GM21576 (cell line): ENCODE measurements around the gene CLSTN2.

ENCODE experiments used
- ATAC-seq: cut with Tn5 transposase; IDR thresholded peaks from one replicate; pipeline ENCODE4 v1.9.1; 2021; ENCODE audit warnings: mild to moderate bottlenecking, moderate library complexity; ENCODE audit not compliant: unreplicated experiment

The CLSTN2 gene

DNA sequence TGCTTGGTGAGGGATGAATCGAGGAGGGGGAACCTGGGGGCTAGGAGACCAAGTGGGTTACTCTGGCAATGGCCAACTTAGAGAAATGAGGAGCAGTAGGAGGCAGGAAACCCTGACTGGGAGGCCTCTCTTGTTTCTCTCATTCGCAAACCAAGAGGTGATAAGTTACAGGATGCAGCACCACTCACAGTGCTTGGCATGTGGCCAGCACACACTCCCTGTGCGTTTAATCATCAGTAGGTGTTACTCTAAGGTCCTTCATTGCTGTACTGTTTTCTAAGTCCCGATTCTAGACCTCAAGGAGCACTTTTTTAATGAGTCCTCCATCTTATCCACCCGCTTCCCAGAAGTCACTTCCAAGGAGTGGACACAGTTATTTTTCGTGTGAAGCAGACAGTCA lies 428.8 kb downstream of the CLSTN2 start:
- no peak for ATAC-seq

GRCh38 chr3:140365872-140366697 lies 431.1 kb downstream of the CLSTN2 start:
- no peak for ATAC-seq

- no peak for ATAC-seq
These were observed 433.3 kb downstream of the CLSTN2 start for GRCh38 chr3:140368223-140368811.

DNA sequence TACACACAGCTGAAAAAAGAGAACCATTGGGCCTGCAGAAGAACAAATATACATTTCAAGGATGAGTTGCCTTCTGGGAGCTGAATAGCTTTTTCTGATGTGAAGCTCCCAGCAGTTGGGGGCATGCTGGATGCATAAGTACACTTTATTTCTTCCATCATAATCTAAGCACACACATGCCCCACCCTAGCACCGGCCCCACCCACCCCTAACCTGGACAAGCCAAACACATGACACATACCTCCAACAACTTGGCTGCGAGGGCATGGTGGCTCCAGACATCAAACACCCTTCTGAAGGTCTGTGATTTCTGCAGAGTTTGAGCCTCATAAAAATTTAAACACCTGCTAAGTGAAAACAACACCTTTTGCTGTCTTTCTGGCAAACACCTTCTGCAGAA lies 435.7 kb downstream of the CLSTN2 start:
- no peak for ATAC-seq

DNA sequence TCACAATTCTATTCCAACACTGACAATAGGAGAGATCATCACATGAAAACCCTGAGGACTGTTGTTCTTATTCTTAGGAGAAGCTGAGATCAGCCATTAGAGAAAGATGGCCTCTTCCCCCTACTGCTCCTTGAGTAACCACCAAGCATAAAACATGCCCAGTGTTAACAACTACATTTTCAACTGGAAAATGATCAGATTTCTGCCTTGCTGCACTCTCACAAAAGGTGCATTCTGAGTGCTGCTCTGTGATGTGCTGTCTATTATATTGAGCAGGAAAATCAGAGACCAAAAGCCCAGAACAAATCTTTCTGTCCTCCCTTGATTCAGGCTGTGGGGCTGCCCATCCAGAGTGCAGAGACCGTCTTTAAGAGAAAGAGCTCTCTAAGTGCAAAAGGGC lies 438.2 kb downstream of the CLSTN2 start:
- no peak for ATAC-seq

DNA sequence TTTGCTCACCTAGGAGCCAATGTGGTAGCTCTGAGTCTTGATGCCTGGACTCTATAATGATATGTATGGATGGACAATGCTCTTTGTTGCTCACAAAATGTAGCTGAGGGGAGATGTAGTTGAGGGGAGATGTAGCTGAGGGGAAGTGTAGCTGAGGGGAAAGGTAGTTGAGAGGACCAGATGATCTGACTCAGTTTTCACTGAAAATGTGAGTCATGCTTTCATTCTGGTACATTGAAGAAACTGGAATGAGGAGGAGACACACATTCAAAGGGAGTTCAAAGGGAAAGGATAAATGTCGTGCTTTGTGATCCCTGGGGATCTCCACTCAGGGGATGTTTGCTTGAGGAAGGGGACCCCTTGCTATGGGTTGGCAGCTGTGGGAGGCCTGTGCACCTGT lies 440.0 kb downstream of the CLSTN2 start:
- ATAC-seq: no peak

DNA sequence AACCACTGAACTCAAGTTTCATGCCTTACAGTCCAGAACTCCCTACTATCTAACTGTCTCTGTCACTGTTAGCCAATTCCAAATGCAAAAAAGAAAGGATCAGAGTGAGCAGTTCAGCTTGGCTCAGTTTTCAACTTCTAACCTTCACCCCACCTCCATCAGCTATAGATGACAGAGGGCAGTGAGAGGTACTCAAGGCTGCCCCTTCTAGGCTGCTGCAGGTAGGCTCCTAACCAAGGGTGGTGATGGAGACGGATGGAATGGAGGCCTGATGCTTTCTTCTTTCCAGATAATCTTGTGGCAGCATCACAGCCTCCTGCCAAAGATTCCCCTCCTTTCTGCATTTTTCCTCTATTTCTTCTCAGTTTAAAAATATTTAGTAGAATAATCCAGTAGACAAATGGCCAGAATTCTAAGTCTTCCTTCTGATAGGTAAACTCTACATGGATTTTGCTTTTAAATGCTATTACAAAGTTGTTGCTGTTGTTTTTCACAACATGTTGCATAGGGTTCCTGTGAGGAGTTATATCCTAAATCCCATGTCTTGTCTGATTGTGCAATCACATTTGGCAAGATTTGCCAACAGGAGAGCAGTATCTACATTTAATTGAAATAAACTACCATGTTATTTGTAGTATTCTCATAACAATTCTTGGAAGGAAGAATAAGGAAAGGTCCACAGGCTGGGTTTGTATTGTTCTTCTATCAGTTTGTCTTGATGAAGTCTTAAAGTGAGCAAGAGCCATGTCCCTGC lies 441.3 kb downstream of the CLSTN2 start:
- ATAC-seq: no peak

DNA sequence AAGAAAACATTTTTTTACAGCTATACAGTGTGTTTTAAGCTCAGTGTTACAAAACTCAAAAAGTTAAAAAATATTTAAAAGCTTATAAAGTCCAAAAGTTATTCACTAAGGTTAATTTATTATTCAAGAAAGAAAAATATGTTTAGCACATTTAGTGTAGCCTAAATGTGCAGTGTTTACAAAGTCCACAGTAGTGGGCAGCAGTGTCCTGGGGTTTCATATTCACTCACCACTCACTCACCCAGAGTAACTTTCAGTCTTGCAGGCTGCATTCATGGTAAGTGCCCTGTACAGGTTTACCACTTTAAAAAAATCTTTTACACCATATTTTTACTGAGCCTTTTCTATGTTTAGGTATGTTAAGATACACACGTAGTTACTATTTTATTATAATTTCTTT lies 442.7 kb downstream of the CLSTN2 start:
- no peak for ATAC-seq

GRCh38 chr3:140378571-140379340 lies 443.8 kb downstream of the CLSTN2 start:
- ATAC-seq: no peak

GRCh38 chr3:140384028-140384771 lies 449.2 kb downstream of the CLSTN2 start:
- ATAC-seq: no peak

DNA sequence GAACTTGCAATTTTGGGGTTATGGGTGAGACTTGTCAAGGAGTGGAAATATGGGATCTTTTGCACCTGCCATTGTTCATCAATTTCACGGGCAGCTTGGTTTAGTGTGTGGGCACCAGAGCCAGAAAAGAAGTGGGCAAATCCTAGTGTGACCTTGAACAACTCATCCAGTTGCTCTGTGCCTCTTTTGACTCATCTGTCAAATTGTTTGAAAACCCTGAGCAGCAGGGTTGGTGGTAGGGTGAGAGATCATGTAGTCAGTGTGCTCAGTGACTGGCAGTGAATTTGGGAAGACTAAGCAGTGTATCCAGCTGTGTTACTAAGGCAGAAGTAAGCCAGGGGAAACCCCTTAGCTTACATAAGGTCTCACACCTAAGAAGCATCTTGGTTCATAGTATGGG lies 449.9 kb downstream of the CLSTN2 start:
- ATAC-seq: no peak

DNA sequence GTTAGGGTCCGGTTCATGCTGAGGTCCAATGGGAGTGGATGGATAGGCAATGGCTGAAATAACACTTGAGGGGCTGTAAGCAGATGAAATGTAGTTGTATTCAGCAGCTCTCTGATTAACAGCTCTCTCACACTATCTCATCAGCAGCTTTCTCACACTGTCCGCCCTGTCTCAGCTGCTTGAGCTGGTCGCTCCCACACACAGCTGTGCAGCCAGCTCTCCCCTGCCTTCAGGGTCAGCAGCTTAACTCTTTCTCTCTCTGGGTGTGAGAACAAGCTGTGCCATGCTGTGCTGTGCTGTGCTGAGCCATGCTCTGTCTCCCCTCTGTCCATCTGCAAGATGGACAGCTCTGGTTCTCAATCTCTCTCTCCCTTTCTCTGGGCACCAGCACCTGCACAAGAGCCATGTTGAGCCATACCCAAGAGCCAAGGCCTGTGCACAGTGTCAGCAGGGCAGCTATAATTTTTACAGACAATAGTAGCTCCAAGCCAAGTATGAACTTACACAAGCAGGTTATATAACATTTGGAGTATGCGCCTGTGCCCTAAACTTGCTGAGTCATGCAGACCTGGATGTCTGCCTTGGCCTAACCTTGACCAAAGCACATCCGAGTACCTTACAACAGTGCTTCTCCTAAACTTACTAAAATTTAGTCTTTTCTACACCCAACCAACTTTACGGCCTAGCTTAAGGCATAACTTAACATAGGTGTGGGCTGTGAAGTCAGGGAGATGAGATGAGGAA lies 451.5 kb downstream of the CLSTN2 start:
- ATAC-seq: no peak

- ATAC-seq: no peak
These were observed 452.3 kb downstream of the CLSTN2 start for GRCh38 chr3:140387244-140387643.

GRCh38 chr3:140388202-140388922 lies 453.4 kb downstream of the CLSTN2 start:
- no peak for ATAC-seq

- no peak for ATAC-seq
These were observed 456.1 kb downstream of the CLSTN2 start for GRCh38 chr3:140391061-140391460.

GRCh38 chr3:140394488-140395133 lies 459.6 kb downstream of the CLSTN2 start:
- no peak for ATAC-seq

- no peak for ATAC-seq
These were observed 460.4 kb downstream of the CLSTN2 start for GRCh38 chr3:140395134-140396075.
